Adrenal gland (tissue), 12 donors: ENCODE results near the gene EHD4. TPM values are rescaled to one million over a fixed set of nuclear protein-coding genes. Genes with fewer than 3 reads are reported as not detected.

Experiments used
- DNase-seq, 7 donors: peaks; one replicate each; pipeline ENCODE4 v3.0.0-alpha.2; 2019 to 2020
- H3K27ac ChIP-seq, 5 donors: fragments of 200-600 bp; sonication (generic) in 4 of 5; 1 replicate in 3 of 5; 2 replicates in 2 of 5; pipeline versions ENCODE4 v1.5.1 to v1.8.0; 2016 to 2020; ENCODE audit warnings: mild to moderate bottlenecking in 1 of 5
- H3K27me3 ChIP-seq: fragments of 200-600 bp; 2 replicates; pipeline ENCODE4 v1.8.0; 2021
- H3K36me3 ChIP-seq, 2 donors: fragments of 200-600 bp; replicated peaks in 1 of 2; 1 replicate in 1 of 2; 2 replicates in 1 of 2; pipeline versions ENCODE4 v1.5.1 to v1.8.0; 2018 to 2022
- H3K4me1 ChIP-seq, 2 donors: fragments of 200-600 bp; replicated peaks in 1 of 2; 1 replicate in 1 of 2; 2 replicates in 1 of 2; pipeline versions ENCODE4 v1.5.1 to v1.8.0; 2018 to 2021
- H3K4me3 ChIP-seq, 4 donors: fragments of 200-600 bp; sonication (generic) in 3 of 4; one replicate each; pipeline ENCODE4 v1.5.1; 2016 to 2018
- H3K9me3 ChIP-seq, 3 donors: fragments of 200-600 bp; sonication (generic) in 1 of 3; replicated peaks in 1 of 3; 1 replicate in 2 of 3; 2 replicates in 1 of 3; pipeline versions ENCODE4 v1.5.1 to v1.8.0; 2016 to 2021
- POLR2A ChIP-seq, 2 donors: fragments of 450-650 bp; IDR thresholded peaks; one replicate each; pipeline ENCODE4 v1.6.1; 2017; ENCODE audit warnings: antibody characterized with exemption in 2 of 2, mild to moderate bottlenecking in 2 of 2, moderate library complexity in 1 of 2
- WGBS, 4 donors: extraction: QIAGEN DNeasy Blood & Tissue Kit in 2 of 4; methylation state at CpG; one replicate each; pipeline versions ENCODE4 v1.1.5 to v1.1.7; 2013 to 2017; 5-methylcytosine and 5-hydroxymethylcytosine counted together
- intact Hi-C, 2 donors: fragments of 100-400 bp; cut with DNase I; formaldehyde crosslinking; loops; one replicate each; pipeline versions ENCODE4 v1.14.1 to v1.15.0; 2022 to 2023
- polyA plus RNA-seq, 3 donors: library from polyadenylated mRNA; stranded (reverse); fragments of 200-250 nt in 2 of 3; fragments of 350-450 nt in 1 of 3; fragmentation: Illumina TruSeq in 1 of 3; extraction: RNeasy Lipid Tissue Mini Kit (QIAGEN cat#74804) in 1 of 3; gene quantifications; one replicate each; pipeline ENCODE4 v1.2.3, GENCODE V29; 2013 to 2014
- total RNA-seq, 9 donors: library from RNA; depleted of rRNA in 4 of 9; stranded (reverse); fragments of >200 nt in 4 of 9; fragments of 120-200 nt in 1 of 9; fragmentation: NEBNext Ultra II Directional in 1 of 9; extraction: Animal tissue kit (Norgen Biotek cat#: 25700) in 1 of 9; gene quantifications; one replicate each; pipeline versions ENCODE4 v1.1.0 to v1.2.4, GENCODE V29; 2013 to 2023
- TF ChIP-seq, protein P1 (sequence below), 6 experiments: fragments of 450-650 bp in 4 of 6; fragments of 200-600 bp in 2 of 6; sonication (generic) in 1 of 6; IDR thresholded peaks; 1 replicate in 5 of 6; 2 replicates in 1 of 6; pipeline versions ENCODE4 v1.5.1 to v1.8.0; 2016 to 2021; ENCODE audit warnings: antibody characterized with exemption in 6 of 6, mild to moderate bottlenecking in 2 of 6, moderate library complexity in 1 of 6
- donor health status: healthy with polysubstance abuse.
- donor health status: Bipolar disorder and iron deficiency.
- donor health status: DM: yes; HTN: yes; CAD: no.
- donor health status: DM: no; HTN: no; CAD: no.
- donor health status: DM: no; HTN: no; CAD: no.
- donor health status: DM: yes; HTN: yes; CAD: no.

EHD4 gene
- total and polyA plus RNA-seq, 12 donors: 2.0 to 17.0 (median 11.5) TPM

DNA sequence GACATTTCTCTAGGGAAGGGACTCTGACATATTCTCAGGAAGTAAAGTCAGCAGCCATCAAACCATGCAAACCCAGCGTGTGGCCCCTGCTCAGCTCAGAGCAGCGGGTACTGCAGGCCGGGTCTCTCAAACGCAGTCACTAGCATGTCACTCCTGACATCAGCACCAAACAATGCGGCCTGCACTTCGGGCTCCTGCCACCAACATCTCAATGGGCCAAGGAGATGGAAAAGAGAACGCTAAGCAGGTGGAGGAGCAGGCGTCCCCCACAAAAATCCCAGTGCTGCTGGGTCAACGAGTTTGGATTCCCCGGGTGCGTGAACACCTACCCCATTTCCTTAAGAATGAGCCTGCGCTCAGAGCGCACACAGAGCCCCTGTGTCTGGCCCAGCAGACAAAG is 68.6 kb downstream of the EHD4 start:
- Histone ChIP-seq H3K9me3 (no peaks in the 10 kb centered on the region), H3K36me3 (peaks cover 0 to 14% of the 10 kb centered on the region in 2 donors)
- intact Hi-C loops: no loop called here

DNA sequence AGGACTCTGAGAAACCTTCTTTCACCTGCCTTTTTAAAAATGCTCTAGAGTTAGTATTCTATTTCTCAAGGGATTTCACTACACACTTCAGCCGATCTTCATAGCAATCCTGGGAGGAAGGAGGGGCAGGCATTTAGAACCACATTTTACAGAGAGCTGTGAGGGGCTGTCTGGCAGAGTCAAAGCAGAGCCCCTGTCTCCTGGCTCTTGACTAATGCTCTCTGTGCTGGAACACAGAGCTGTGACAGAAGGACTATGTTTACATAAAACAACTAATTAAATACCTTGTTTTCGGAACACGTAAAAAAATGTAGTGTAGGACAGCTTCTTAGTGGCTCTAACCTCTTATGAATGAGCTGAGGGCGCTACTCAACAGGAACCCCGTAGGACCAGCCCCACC is 70.9 kb downstream of the EHD4 start:
- Histone ChIP-seq H3K4me1 (no peaks in the 10 kb centered on the region), H3K9me3 (no peaks in the 10 kb centered on the region), H3K36me3 (peaks cover 0 to 8% of the 10 kb centered on the region in 2 donors), H3K4me3 (no peak overlapping the region), H3K27ac (no peak overlapping the region), H3K27me3 (no peaks in the 10 kb centered on the region)
- TF ChIP-seq POLR2A (IDR thresholded peaks at IDR 0.05): no peak
- TF ChIP-seq, protein P1, sequence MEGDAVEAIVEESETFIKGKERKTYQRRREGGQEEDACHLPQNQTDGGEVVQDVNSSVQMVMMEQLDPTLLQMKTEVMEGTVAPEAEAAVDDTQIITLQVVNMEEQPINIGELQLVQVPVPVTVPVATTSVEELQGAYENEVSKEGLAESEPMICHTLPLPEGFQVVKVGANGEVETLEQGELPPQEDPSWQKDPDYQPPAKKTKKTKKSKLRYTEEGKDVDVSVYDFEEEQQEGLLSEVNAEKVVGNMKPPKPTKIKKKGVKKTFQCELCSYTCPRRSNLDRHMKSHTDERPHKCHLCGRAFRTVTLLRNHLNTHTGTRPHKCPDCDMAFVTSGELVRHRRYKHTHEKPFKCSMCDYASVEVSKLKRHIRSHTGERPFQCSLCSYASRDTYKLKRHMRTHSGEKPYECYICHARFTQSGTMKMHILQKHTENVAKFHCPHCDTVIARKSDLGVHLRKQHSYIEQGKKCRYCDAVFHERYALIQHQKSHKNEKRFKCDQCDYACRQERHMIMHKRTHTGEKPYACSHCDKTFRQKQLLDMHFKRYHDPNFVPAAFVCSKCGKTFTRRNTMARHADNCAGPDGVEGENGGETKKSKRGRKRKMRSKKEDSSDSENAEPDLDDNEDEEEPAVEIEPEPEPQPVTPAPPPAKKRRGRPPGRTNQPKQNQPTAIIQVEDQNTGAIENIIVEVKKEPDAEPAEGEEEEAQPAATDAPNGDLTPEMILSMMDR (IDR thresholded peaks at IDR 0.05): no peak
- WGBS, 4 donors: 87 to 98% (median 93%) methylated on average over 5 of the region's 5 CpGs
- DNase-seq: no peak
- intact Hi-C loops: no loop called here

More for the DNA sequence above, 68.6 kb downstream of the EHD4 start:
- no peaks in the 10 kb centered on the region for H3K4me1 ChIP-seq
- WGBS, 4 donors: 75 to 91% (median 90%) methylated on average over 11 to 13 of the region's 13 CpGs
- H3K4me3 ChIP-seq: no peak overlapping the region
- no peaks in the 10 kb centered on the region for H3K27me3 ChIP-seq
- H3K27ac ChIP-seq: no peak overlapping the region
- no peak for DNase-seq
- no peak for TF ChIP-seq POLR2A (IDR thresholded peaks at IDR 0.05)
- TF ChIP-seq, protein P1 (IDR thresholded peaks at IDR 0.05): no peak

DNA sequence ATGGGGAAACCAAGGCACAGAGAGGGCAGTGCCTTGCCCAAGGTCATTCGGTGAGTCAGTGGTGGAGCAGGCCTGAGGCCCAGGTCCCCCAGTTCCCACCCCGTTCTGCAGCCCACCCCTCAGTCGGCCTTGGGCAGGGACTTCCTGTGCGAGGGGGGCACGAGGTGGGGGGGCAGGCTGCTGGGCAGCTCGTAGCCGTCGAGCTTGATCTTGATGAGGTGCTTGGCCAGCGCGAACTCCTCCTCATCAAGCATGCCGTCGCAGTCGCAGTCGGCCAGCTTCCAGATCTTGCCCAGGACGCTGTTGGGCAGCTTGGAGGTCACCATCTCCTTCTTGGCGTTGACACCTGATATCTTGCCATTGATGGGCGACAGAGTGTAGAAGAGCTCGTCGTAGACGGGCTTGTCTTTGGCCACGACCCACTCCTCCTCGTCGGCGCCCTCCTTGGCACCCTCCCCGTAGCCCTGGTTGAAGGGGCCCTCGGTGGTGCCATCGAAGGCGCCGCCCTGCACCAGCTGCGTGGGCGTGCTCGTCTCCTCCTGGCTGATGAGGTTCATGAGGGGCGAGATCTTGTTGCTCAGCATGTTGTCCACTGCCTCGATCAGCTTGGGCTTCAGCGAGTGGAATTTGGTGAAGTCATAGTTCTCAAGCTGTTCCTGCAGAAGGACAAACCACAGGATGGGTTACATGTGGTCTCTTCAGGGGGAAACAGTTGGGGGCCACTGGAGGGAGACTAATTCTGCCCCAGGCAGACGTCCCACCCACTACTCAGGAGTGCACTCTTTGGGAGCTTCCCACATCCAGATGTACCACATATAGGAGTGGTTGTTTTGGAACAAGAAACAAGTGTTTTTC is 71.6 kb downstream of the EHD4 start:
- WGBS, 4 donors: 88 to 92% (median 90%) methylated on average over 20 to 36 of the region's 36 CpGs
- TF ChIP-seq POLR2A (IDR thresholded peaks at IDR 0.05): no peak
- TF ChIP-seq, protein P1 (IDR thresholded peaks at IDR 0.05): no peak
- intact Hi-C loops: no loop called here
- Histone ChIP-seq H3K4me1 (no peaks in the 10 kb centered on the region), H3K9me3 (no peaks in the 10 kb centered on the region), H3K4me3 (no peak overlapping the region), H3K27me3 (no peaks in the 10 kb centered on the region), H3K27ac (no peak overlapping the region), H3K36me3 (peaks cover 0 to 8% of the 10 kb centered on the region in 2 donors)
- DNase-seq: no peak

DNA sequence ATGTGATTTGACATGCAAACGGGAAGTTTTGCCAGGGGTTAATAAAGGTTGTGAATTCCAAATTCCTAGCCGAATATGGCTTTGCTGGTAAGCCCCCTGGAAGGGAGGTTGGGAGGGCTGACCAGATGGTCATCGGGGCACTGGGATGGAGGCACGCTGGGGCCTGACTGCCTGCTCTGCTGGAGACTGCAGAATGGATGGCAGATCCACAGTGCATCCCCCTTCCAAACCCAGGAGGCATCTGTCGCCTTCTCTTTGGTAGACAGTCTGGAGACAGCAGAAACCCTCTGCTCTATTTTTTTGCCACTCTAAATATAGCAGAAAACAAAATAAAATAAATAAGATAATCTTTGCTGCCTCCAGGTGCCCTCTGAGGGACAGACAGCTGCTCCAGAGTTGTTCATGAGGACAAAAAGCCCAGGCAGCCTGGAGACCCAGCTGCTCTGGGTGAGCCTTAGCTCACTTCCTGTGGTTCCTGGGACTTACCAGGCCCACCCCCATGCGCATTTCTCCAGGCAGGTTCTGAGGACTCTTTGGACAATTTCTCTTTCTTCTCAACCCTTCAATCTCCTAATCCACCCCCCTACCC is 72.4 kb downstream of the EHD4 start:
- Histone ChIP-seq H3K4me1 (peaks cover 2 to 3% of the 10 kb centered on the region in 2 donors), H3K36me3 (peaks cover 0 to 8% of the 10 kb centered on the region in 2 donors), H3K9me3 (no peaks in the 10 kb centered on the region), H3K27ac (no peak overlapping the region), H3K4me3 (no peak overlapping the region), H3K27me3 (no peaks in the 10 kb centered on the region)
- intact Hi-C loops: no loop called here
- no peak for DNase-seq
- WGBS, 4 donors: 80 to 87% (median 83%) methylated on average over 6 of the region's 6 CpGs
- TF ChIP-seq POLR2A (IDR thresholded peaks at IDR 0.05): no peak
- TF ChIP-seq, protein P1 (IDR thresholded peaks at IDR 0.05): no peak
